ENCODE measurements around the gene CDK18. TPM values are rescaled to one million over a fixed set of nuclear protein-coding genes. Genes with fewer than 3 reads are reported as not detected.

Gene CDK18
- total RNA-seq, 2 donors from 2014 or later = 27.9 to 46.0 TPM

DNA sequence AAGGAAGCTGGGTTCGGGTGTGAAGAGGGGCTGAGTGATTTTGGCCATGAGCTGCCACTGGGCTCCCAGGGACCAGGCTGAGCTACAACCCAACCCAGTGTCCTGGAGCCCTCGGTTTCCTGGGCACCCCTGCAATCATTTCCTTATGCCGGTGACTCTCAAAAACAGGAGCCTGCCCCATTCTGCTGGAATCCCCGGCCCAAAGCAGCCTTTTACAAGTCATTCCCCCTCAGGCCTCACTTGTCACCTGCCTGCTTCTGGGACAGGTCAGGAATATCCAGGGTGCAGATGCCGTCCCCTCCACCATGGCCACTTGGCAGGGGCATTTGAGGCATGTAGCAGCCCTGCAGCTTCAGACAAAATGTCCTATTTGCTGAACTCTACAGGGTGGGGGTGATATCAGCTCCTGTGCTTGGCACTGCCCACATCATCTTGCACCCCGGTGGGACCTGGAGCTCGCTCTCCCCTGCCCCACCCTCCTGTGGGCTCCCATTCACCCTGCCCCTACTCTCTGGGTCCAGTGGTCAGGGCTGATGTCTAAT is 30.0 kb downstream of the CDK18 start:
- no peaks in the 10 kb centered on the region for H3K4me1 ChIP-seq
- H3K27me3 ChIP-seq = no peaks in the 10 kb centered on the region
- no peak overlapping the region for H3K9ac ChIP-seq (ENCODE audit: low read depth in 2 of 2, low read length in 2 of 2)
- no peaks in the 10 kb centered on the region for H3K36me3 ChIP-seq
- TF ChIP-seq, protein P1, sequence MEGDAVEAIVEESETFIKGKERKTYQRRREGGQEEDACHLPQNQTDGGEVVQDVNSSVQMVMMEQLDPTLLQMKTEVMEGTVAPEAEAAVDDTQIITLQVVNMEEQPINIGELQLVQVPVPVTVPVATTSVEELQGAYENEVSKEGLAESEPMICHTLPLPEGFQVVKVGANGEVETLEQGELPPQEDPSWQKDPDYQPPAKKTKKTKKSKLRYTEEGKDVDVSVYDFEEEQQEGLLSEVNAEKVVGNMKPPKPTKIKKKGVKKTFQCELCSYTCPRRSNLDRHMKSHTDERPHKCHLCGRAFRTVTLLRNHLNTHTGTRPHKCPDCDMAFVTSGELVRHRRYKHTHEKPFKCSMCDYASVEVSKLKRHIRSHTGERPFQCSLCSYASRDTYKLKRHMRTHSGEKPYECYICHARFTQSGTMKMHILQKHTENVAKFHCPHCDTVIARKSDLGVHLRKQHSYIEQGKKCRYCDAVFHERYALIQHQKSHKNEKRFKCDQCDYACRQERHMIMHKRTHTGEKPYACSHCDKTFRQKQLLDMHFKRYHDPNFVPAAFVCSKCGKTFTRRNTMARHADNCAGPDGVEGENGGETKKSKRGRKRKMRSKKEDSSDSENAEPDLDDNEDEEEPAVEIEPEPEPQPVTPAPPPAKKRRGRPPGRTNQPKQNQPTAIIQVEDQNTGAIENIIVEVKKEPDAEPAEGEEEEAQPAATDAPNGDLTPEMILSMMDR (IDR thresholded peaks at IDR 0.05) = no peak
- no peak overlapping the region for H3K4me3 ChIP-seq
- no peak for DNase-seq
- H3K27ac ChIP-seq = no peak overlapping the region
- H3K9me3 ChIP-seq = no peaks in the 10 kb centered on the region
- intact Hi-C loops (cut with DNase I) = no loop called here

DNA sequence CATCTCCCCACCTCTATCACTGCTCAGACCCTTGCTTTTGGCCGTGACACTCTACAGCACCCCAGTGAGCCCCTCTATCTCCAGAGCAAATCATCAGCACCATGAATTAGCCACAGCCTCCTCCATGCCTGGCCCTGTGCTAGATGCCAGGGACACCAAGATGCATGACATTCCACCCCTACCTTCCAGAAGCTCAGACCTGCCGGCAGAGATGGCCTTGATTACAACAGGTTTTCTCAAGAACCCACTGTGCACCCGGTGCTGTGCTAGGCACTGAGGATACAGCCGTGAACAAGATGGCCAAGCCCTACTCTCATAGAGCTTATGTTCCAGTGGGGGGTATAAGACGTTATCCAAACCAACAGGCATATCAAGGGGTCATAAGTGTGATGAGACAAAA is 30.6 kb downstream of the CDK18 start:
- no peak overlapping the region for H3K9ac ChIP-seq (ENCODE audit: low read depth in 2 of 2, low read length in 2 of 2)
- no peaks in the 10 kb centered on the region for H3K27me3 ChIP-seq
- H3K4me3 ChIP-seq = no peak overlapping the region
- intact Hi-C loops (cut with DNase I) = no loop called here
- TF ChIP-seq, protein P1 (IDR thresholded peaks at IDR 0.05) = no peak
- no peak overlapping the region for H3K27ac ChIP-seq
- no peaks in the 10 kb centered on the region for H3K9me3 ChIP-seq
- H3K36me3 ChIP-seq = no peaks in the 10 kb centered on the region
- no peaks in the 10 kb centered on the region for H3K4me1 ChIP-seq
- no peak for DNase-seq

DNA sequence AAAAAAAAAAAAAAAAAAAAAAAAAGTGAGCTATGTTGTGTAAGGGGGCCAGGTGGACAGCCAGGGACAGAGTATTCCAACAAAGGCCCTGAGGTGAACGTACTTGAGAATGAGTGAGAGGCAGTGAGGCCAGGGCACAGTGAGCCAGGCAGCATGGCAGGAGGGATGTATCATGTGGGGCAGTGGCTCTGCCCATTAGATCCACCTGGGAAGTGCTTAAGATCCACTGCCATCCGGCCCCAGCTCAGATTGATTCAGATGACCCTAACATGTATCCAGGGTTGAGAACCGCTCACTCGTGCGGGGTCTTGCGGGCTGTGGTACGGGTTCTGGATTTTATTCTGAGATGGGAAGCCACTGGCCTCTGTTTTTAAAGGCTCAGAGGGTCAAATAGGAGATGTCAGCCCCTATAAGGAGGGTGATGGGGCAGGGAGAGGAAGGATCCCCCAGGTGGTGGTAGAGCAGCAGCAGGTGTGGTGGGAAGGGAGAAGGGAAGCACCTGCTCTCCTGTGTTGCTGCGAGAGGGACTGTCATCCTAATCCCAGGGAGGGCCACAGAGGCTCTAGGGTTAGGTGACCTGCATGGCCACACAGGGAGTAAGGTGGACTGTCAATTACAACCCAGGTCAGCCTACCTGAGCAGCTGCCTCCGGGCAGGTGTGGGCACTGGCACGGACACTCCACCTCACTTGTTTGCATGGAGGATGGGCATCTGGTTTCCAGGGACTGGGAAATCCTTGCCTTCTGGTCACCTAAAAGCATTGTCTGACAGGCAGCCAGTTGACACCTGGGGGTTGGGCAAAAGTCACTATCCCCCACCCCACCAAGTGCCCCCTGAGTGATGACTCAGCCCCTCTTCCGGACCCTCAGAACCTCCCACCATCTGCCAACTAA is 31.6 kb downstream of the CDK18 start:
- Histone ChIP-seq H3K4me1 (no peaks in the 10 kb centered on the region), H3K27ac (no peak overlapping the region), H3K27me3 (no peaks in the 10 kb centered on the region), H3K36me3 (no peaks in the 10 kb centered on the region), H3K4me3 (no peak overlapping the region), H3K9me3 (no peaks in the 10 kb centered on the region), H3K9ac (ENCODE audit: low read depth in 2 of 2, low read length in 2 of 2) (peak overlapping the region in 1 of 2 donors; percentile 1)
- peak; percentile 16 for DNase-seq
- TF ChIP-seq, protein P1 (IDR thresholded peaks at IDR 0.05) = no peak
- intact Hi-C loops (cut with DNase I) = no loop called here

DNA sequence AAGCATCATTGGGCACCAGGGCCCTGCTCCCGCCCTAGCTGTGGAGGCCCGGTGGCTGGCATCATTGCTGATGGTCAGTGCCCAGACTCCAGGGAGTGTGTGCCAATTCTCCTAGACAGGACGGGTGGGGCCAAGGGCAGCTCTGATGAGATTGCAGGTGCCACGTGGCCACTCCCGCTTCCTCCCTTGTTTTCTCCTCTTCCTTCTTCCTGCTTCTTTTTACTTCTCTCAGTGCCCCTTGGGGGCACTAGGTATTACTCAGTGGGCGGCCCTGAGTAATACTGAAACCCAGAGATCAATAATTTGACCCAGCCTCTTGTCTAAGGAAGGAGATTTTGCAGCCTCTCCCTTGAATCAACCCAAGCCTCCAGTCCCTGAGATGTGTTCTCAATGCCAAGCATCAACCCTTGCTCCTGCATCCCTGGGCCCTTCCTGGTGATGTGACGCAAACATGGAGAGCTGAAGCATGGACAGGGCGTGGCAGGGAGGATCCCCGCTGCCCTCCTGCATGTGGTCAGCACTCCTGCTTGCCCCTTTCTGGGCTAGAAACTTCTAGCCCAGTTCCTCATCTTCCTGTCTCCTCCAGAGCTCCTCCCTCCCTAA is 32.4 kb downstream of the CDK18 start:
- intact Hi-C loops (cut with DNase I) = no loop called here
- Histone ChIP-seq H3K9ac (ENCODE audit: low read depth in 2 of 2, low read length in 2 of 2) (peak overlapping the region in 1 of 2 donors; percentile 1), H3K27ac (no peak overlapping the region), H3K9me3 (no peaks in the 10 kb centered on the region), H3K27me3 (no peaks in the 10 kb centered on the region), H3K4me3 (no peak overlapping the region), H3K36me3 (no peaks in the 10 kb centered on the region), H3K4me1 (no peaks in the 10 kb centered on the region)
- TF ChIP-seq, protein P1 (IDR thresholded peaks at IDR 0.05) = no peak
- DNase-seq = peak; percentile 77

DNA sequence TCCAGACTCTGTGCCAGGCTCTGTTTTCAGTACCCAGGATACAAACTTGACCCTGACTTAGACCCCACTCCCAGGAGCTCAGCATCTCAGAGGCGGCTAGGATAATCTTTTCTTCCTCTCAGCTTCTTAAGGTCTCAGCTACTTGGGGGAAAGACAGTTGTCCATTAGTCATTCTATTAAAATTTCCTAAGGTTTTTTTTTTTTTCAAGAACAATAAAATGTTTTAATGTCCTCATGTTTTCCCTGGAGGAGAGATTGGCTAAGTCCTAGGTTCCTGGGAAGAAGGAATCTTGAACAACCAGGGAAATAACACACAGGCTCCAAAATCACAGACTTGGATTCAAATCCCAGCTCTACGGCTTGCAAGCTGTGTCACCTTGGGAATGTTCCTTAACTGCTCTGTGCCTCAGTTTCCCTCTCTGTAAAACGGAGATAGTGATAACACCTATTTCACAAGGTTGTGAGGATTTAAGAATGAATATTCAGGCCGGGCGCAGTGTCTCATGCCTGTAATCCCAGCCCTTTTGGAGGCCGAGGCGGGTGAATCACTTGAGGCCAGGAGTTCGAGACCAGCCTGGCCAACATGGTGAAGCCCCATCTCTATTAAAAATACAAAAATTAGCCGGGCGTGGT is 33.0 kb downstream of the CDK18 start:
- Histone ChIP-seq H3K27me3 (no peaks in the 10 kb centered on the region), H3K9ac (ENCODE audit: low read depth in 2 of 2, low read length in 2 of 2) (no peak overlapping the region), H3K36me3 (no peaks in the 10 kb centered on the region), H3K4me3 (no peak overlapping the region), H3K9me3 (no peaks in the 10 kb centered on the region), H3K4me1 (no peaks in the 10 kb centered on the region), H3K27ac (no peak overlapping the region)
- intact Hi-C loops (cut with DNase I) = no loop called here
- TF ChIP-seq, protein P1 (IDR thresholded peaks at IDR 0.05) = no peak
- peak; percentile 15 for DNase-seq
